ENCODE data around the gene NT5M.

NT5M gene

DNA sequence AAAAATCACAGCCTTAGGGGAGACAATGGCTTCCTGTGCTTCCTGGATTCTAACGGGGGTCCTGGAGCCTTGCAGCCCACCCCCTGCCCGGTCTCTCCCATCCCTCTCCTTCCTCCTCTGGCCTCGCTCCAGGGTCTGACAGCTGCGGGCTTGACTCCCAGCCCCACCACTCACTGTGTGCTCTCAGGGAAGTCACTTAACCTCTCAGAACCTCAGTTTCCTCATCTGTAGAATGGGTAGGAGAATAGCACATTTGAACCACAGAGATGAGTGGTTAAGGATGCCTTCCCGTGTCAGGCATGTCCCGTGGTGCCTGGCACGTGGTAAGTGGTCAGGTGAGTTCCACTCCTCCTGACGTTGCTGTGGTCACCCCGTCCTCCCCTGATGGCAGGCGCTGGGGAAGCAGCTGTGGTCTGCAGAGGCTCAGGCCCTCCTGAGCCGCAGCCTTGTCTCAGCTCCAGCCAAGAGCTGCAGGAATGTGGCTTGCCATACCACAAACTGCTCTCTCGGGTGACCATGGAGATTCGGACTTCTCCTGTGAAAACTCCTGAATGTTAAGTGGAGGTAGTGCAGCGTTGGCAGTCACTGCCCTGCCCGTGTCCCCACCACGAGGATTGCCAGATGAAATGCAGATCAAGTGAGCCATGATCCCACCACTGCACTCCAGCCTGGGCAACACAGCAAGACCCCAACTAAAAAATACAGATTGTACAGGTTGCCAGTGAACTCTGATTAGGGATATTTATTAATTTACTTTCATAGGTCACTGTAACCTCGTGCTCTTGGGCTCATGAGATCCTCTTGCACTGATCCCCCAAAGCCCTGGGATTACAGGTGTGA, 85.7 kb downstream of the NT5M start:
- Histone ChIP-seq H3K4me1 (ENCODE audit: control insufficient read depth in 1 of 2, insufficient read depth in 1 of 2, low read depth in 1 of 2, low read length in 1 of 2) (no peaks in the 10 kb centered on the region), H3K9me3 (no peaks in the 10 kb centered on the region), H3K27me3 (peaks cover 20% of the 10 kb centered on the region), H3K4me3 (ENCODE audit: low read depth in 1 of 2, low read length in 1 of 2) (no peak overlapping the region), H3K27ac (no peak overlapping the region), H3K36me3 (no peaks in the 10 kb centered on the region)
- TF ChIP-seq, protein P1, sequence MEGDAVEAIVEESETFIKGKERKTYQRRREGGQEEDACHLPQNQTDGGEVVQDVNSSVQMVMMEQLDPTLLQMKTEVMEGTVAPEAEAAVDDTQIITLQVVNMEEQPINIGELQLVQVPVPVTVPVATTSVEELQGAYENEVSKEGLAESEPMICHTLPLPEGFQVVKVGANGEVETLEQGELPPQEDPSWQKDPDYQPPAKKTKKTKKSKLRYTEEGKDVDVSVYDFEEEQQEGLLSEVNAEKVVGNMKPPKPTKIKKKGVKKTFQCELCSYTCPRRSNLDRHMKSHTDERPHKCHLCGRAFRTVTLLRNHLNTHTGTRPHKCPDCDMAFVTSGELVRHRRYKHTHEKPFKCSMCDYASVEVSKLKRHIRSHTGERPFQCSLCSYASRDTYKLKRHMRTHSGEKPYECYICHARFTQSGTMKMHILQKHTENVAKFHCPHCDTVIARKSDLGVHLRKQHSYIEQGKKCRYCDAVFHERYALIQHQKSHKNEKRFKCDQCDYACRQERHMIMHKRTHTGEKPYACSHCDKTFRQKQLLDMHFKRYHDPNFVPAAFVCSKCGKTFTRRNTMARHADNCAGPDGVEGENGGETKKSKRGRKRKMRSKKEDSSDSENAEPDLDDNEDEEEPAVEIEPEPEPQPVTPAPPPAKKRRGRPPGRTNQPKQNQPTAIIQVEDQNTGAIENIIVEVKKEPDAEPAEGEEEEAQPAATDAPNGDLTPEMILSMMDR (IDR thresholded peaks at IDR 0.05) = no peak

DNA sequence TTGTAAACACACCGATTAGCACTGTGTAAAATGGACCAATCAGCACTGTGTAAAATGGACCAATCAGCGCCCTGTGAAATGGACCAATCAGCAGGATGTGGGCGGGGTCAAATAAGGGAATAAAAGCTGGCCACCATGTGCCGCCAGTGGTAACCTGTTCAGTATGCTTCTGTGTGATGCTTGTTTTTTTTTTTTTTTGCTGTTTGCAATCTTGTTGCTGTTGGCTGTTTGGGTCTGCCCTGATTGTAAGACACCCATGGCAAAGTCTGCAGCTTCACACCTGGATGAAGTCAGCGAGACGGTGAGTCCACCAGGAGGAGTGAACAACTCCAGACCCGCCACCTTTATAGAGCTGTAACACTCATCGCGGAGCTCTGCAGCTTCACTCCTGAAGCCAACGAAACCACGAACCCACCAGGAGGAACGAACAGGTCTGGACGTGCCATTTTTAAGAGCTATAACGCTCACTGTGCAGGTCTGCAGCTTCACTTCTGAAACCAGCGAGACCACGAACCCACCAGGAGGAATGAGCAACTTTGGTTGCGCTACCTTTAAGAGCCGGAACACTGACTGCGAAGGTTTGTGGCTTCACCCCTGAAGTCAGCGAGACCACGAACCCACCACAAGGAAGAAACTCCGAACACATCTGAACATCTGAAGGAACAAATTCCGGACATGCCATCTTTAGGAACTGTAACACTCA, 88.6 kb downstream of the NT5M start:
- no peaks in the 10 kb centered on the region for H3K4me1 ChIP-seq (ENCODE audit: control insufficient read depth in 1 of 2, insufficient read depth in 1 of 2, low read depth in 1 of 2, low read length in 1 of 2)
- no peak overlapping the region for H3K27ac ChIP-seq
- H3K4me3 ChIP-seq (ENCODE audit: low read depth in 1 of 2, low read length in 1 of 2) = no peak overlapping the region
- H3K27me3 ChIP-seq = peaks cover 20% of the 10 kb centered on the region
- no peaks in the 10 kb centered on the region for H3K36me3 ChIP-seq
- no peaks in the 10 kb centered on the region for H3K9me3 ChIP-seq
- TF ChIP-seq, protein P1 (IDR thresholded peaks at IDR 0.05) = no peak

DNA sequence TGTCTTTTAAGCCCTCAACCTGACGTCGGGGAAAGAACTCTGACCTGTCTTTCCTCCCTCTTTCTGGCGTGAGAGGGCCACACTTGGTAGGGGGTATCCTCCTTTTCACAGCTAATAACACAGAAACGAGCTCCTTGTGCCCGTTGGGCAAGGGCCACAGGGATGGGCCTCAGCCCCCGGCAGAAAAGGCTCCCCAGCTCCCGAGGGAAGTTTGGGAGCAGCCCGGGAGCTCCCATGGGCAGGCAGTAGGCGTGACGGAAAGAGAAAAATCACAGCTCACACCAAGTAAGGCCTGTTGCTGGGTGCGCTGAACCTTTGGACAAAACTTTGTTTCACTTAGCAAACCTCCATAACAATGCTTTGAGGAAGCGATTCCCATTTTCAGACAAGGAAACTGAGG, 90.8 kb downstream of the NT5M start:
- H3K27me3 ChIP-seq = peaks cover 20% of the 10 kb centered on the region
- no peaks in the 10 kb centered on the region for H3K36me3 ChIP-seq

DNA sequence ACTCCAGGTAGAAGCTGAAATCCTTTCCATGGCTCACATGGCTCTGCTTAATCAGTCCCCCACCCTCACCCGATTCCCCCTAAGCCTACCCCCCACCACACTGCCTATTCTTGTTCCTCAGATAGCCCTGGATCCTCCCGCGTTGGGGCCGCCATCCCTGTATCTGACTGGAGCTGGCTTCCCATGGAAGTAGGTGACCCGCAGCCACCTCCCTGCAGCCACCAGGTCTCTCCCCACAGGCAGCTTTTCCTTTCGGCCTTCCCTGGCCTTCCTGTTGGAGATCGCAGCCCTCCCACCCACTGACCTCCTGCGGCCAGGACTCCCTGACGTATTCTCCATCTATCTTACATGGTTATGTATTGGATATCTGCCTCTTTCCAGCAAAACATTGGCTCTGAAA, 91.3 kb downstream of the NT5M start:
- Histone ChIP-seq H3K27me3 (peaks cover 20% of the 10 kb centered on the region), H3K36me3 (no peaks in the 10 kb centered on the region), H3K4me1 (ENCODE audit: control insufficient read depth in 1 of 2, insufficient read depth in 1 of 2, low read depth in 1 of 2, low read length in 1 of 2) (no peaks in the 10 kb centered on the region), H3K4me3 (ENCODE audit: low read depth in 1 of 2, low read length in 1 of 2) (no peak overlapping the region), H3K9me3 (no peaks in the 10 kb centered on the region), H3K27ac (no peak overlapping the region)
- TF ChIP-seq, protein P1 (IDR thresholded peaks at IDR 0.05) = no peak

More for the DNA sequence above, 90.8 kb downstream of the NT5M start:
- H3K4me3 ChIP-seq (ENCODE audit: low read depth in 1 of 2, low read length in 1 of 2) = no peak overlapping the region
- H3K4me1 ChIP-seq (ENCODE audit: control insufficient read depth in 1 of 2, insufficient read depth in 1 of 2, low read depth in 1 of 2, low read length in 1 of 2) = no peaks in the 10 kb centered on the region
- H3K27ac ChIP-seq = no peak overlapping the region
- H3K9me3 ChIP-seq = no peaks in the 10 kb centered on the region
- TF ChIP-seq, protein P1 (IDR thresholded peaks at IDR 0.05) = no peak

DNA sequence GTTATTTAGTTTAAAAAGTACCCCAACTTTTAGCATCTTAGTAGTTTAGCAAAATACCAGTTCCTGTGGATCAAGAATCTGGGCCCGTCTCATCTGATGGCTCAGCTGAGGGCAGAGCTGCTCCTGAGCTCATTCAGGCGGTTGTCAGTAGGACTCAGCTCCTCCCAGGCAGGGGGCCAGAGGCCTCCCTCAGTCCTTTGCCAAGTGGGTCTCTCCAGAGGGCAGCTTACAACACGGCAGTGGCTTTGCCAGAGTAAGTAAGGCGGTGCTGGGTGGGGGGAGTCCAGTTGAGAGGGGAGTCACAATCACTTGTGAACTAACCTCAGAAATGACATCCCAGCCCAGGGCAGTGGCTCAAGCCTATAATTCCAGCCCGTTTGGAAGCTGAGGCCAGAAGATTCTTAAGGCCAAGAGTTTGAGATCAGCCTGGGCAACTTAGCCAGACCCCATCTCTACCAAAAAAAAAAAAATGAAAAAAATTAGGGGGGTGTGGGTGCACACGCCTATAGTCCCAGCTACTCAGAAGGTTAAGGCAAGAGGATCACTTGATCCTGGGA, 92.2 kb downstream of the NT5M start:
- no peaks in the 10 kb centered on the region for H3K36me3 ChIP-seq
- peaks cover 20% of the 10 kb centered on the region for H3K27me3 ChIP-seq
- TF ChIP-seq, protein P1 (IDR thresholded peaks at IDR 0.05) = no peak
- no peak overlapping the region for H3K4me3 ChIP-seq (ENCODE audit: low read depth in 1 of 2, low read length in 1 of 2)
- H3K27ac ChIP-seq = no peak overlapping the region
- H3K4me1 ChIP-seq (ENCODE audit: control insufficient read depth in 1 of 2, insufficient read depth in 1 of 2, low read depth in 1 of 2, low read length in 1 of 2) = no peaks in the 10 kb centered on the region
- no peaks in the 10 kb centered on the region for H3K9me3 ChIP-seq
